HG03469 (cell line): ENCODE measurements around the gene PRDM16.

Experiments
- ATAC-seq: cut with Tn5 transposase; IDR thresholded peaks from one replicate; pipeline ENCODE4 v1.9.1; 2021; ENCODE audit warnings: mild to moderate bottlenecking, moderate library complexity, moderate number of reproducible peaks; ENCODE audit not compliant: unreplicated experiment

The PRDM16 gene

GRCh38 chr1:3464649-3465025, 395.6 kb downstream of the PRDM16 start:
- no peak for ATAC-seq

GRCh38 chr1:3465091-3465934, 396.3 kb downstream of the PRDM16 start:
- no peak for ATAC-seq

GRCh38 chr1:3465935-3466321, 396.9 kb downstream of the PRDM16 start:
- no peak for ATAC-seq

- no peak for ATAC-seq
These were observed 397.5 kb downstream of the PRDM16 start for GRCh38 chr1:3466366-3467075.

- no peak for ATAC-seq
These were observed 398.4 kb downstream of the PRDM16 start for GRCh38 chr1:3467096-3468036.

- no peak for ATAC-seq
These were observed 399.5 kb downstream of the PRDM16 start for GRCh38 chr1:3468236-3469103.

GRCh38 chr1:3469104-3469848, 400.3 kb downstream of the PRDM16 start:
- ATAC-seq: no peak

GRCh38 chr1:3469849-3470649, 401.0 kb downstream of the PRDM16 start:
- no peak for ATAC-seq

- ATAC-seq: no peak
These were observed 401.8 kb downstream of the PRDM16 start for GRCh38 chr1:3470650-3471355.

GRCh38 chr1:3471356-3472087, 402.5 kb downstream of the PRDM16 start:
- ATAC-seq: no peak

- ATAC-seq: no peak
These were observed 403.3 kb downstream of the PRDM16 start for GRCh38 chr1:3472088-3472850.

- ATAC-seq: no peak
These were observed 403.9 kb downstream of the PRDM16 start for GRCh38 chr1:3472906-3473305.

- ATAC-seq: no peak
These were observed 404.4 kb downstream of the PRDM16 start for GRCh38 chr1:3473381-3473844.

GRCh38 chr1:3474016-3474415, 405.0 kb downstream of the PRDM16 start:
- ATAC-seq: no peak

GRCh38 chr1:3474421-3474820, 405.4 kb downstream of the PRDM16 start:
- no peak for ATAC-seq

GRCh38 chr1:3475839-3476573, 407.0 kb downstream of the PRDM16 start:
- no peak for ATAC-seq
